ENCODE data around the gene ANKRD39. TPM values are rescaled to one million over a fixed set of nuclear protein-coding genes. Genes with fewer than 3 reads are reported as not detected.

Gene ANKRD39
- total and polyA plus RNA-seq, 2 donors (not counting 1 experiment from before 2014, with no cell fraction given): 5.3 to 5.8 TPM

DNA sequence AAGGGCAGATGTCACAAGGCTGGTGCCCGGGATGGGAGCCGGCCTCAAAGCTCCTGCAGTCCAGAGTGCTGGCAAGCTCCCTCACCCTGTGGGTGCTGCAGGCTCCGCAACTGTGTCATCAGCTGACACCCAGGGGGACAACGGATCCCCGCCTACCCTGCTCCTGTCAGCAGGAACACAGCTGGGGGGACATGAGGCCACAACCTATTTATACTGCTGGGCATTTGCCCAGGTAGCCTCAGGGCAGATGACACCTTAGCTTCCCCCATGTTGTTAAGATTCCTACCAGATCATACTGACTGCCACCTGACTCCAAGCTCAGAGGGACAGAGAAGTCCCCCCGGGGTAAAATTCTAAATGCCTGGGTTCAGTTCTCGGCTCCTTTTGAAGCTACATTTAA, 15.2 kb downstream of the ANKRD39 start:
- no peak overlapping the region for H3K27ac ChIP-seq (ENCODE audit: insufficient read depth, low read length)
- H3K27me3 ChIP-seq (ENCODE audit: control insufficient read depth, insufficient read depth, low read length): no peaks in the 10 kb centered on the region
- H3K4me3 ChIP-seq (replicated peaks in 1 of 4; ENCODE audit: control extremely low read depth in 1 of 4, insufficient read depth in 1 of 4, low read depth in 3 of 4, low read length in 4 of 4): no peak overlapping the region
- H3K4me2 ChIP-seq (ENCODE audit: extremely low read depth, insufficient read depth, low read length): no peak overlapping the region
- H3K4me1 ChIP-seq (ENCODE audit: control insufficient read depth, extremely low read depth, insufficient read depth, low read length): no peaks in the 10 kb centered on the region
- H2AFZ ChIP-seq (ENCODE audit: low read length): no peak overlapping the region
- H3K36me3 ChIP-seq (ENCODE audit: control insufficient read depth, insufficient read depth, low read length): no peaks in the 10 kb centered on the region
- H3K79me2 ChIP-seq (ENCODE audit: control insufficient read depth, insufficient read depth, low read length): no peaks in the 10 kb centered on the region
- no peak for DNase-seq (ENCODE audit: low read depth in 2 of 2)
- H4K20me1 ChIP-seq (ENCODE audit: control insufficient read depth, extremely low read depth, insufficient read depth, low read length): no peaks in the 10 kb centered on the region
- TF ChIP-seq, protein P1, sequence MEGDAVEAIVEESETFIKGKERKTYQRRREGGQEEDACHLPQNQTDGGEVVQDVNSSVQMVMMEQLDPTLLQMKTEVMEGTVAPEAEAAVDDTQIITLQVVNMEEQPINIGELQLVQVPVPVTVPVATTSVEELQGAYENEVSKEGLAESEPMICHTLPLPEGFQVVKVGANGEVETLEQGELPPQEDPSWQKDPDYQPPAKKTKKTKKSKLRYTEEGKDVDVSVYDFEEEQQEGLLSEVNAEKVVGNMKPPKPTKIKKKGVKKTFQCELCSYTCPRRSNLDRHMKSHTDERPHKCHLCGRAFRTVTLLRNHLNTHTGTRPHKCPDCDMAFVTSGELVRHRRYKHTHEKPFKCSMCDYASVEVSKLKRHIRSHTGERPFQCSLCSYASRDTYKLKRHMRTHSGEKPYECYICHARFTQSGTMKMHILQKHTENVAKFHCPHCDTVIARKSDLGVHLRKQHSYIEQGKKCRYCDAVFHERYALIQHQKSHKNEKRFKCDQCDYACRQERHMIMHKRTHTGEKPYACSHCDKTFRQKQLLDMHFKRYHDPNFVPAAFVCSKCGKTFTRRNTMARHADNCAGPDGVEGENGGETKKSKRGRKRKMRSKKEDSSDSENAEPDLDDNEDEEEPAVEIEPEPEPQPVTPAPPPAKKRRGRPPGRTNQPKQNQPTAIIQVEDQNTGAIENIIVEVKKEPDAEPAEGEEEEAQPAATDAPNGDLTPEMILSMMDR (conservative IDR thresholded peaks at IDR 0.05 in 1 of 2, IDR thresholded peaks at IDR 0.05 in 1 of 2; ENCODE audit: low read depth in 1 of 2, low read length in 2 of 2): no peak
- TF ChIP-seq EZH2 (IDR thresholded peaks at IDR 0.05; ENCODE audit: low read length, missing control alignments): no peak
- no peak overlapping the region for H3K9ac ChIP-seq (ENCODE audit: insufficient read depth, low read length)
- no peaks in the 10 kb centered on the region for H3K9me3 ChIP-seq (ENCODE audit: control insufficient read depth, insufficient read depth, low read depth, low read length)

DNA sequence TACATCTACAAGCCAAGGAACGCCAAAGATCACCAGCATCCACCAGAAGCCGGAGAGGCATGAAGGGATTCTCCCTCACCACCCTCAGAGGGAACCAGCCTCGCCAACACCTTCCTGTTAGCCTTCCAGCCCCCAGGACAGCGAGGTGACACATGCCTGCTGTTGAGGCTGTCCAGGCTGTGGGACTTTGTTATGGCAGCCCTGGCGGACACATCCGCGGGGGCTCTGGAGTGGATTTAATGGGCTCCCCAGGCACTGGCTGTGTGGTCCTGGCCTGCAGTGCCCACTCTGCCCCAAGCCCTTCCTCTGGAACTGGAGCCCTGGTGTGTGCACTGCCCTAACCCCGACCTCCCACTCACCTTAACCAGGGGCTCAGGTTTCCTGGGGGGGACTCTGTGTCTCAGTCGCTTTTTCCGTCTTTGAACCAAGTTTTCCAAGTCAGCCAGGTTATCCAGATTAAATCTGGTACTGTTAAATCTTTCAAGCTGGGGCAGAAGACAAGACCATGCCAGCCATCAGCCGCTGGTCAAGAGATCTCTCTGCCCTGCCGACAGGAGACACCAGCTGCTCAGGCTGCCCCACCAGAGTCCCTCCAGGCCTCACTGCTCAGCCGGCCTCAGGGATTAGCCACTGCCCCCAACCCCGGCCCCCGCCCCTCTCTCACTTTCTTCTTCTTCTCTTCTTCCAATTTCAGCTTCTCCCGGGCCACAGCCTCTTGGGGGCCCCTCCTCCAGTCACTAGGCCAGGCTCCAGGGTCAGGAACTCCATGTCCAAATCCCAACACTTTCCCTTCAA, 15.9 kb downstream of the ANKRD39 start:
- no peaks in the 10 kb centered on the region for H4K20me1 ChIP-seq (ENCODE audit: control insufficient read depth, extremely low read depth, insufficient read depth, low read length)
- H3K27ac ChIP-seq (ENCODE audit: insufficient read depth, low read length): no peak overlapping the region
- DNase-seq (ENCODE audit: low read depth in 2 of 2): no peak
- no peak overlapping the region for H3K4me3 ChIP-seq (replicated peaks in 1 of 4; ENCODE audit: control extremely low read depth in 1 of 4, insufficient read depth in 1 of 4, low read depth in 3 of 4, low read length in 4 of 4)
- no peaks in the 10 kb centered on the region for H3K9me3 ChIP-seq (ENCODE audit: control insufficient read depth, insufficient read depth, low read depth, low read length)
- H3K4me2 ChIP-seq (ENCODE audit: extremely low read depth, insufficient read depth, low read length): no peak overlapping the region
- TF ChIP-seq EZH2 (IDR thresholded peaks at IDR 0.05; ENCODE audit: low read length, missing control alignments): no peak
- TF ChIP-seq, protein P1 (conservative IDR thresholded peaks at IDR 0.05 in 1 of 2, IDR thresholded peaks at IDR 0.05 in 1 of 2; ENCODE audit: low read depth in 1 of 2, low read length in 2 of 2): no peak
- H3K27me3 ChIP-seq (ENCODE audit: control insufficient read depth, insufficient read depth, low read length): no peaks in the 10 kb centered on the region
- H2AFZ ChIP-seq (ENCODE audit: low read length): no peak overlapping the region
- H3K9ac ChIP-seq (ENCODE audit: insufficient read depth, low read length): no peak overlapping the region
- H3K4me1 ChIP-seq (ENCODE audit: control insufficient read depth, extremely low read depth, insufficient read depth, low read length): no peaks in the 10 kb centered on the region
- no peaks in the 10 kb centered on the region for H3K79me2 ChIP-seq (ENCODE audit: control insufficient read depth, insufficient read depth, low read length)
- no peaks in the 10 kb centered on the region for H3K36me3 ChIP-seq (ENCODE audit: control insufficient read depth, insufficient read depth, low read length)

DNA sequence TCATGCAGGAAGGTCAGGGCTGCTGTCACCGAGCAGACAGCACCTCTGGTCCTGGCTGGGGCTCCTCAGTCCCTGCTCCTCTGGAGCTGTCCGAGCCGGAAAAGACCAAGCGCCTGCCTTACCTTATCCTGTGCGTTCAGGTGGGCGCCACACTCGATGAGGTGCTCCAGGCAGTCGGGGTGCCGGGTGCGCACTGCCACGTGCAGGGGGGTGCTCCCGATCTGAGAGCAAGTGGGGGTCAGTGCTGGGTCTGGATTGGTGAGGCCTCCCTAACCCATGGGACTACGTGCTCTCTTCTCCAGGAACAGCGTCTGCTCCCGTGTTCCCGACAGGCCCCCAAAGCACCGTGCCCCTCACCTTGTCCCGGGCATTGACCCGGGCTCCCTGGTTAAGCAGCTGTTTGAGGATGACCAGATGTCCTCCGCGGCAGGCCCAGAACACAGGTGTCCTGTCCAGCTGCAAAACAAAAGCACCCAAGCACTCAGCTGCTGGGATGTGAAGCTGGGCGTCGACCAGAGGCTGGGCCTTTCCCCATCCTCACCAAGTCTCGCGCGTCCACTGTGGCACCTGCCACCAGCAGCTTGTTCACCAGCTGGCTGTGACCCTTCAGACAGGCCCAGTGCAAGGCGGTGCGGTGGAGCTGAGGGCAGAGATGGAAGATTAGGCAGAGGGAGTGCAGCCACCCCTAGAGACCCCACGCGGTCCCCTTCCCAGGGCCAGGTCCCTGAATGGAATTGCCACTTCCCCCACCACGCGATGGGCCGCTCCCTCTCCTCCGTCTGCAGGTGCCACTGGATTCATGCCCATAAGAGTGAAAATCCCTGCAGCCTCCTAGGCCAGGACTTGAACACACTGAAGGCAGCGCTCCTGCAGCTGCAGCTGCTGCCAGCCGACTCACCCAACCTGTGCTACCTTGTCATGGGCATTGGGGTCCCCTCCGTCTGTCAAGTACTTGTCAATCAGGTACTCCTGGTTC, 17.7 kb downstream of the ANKRD39 start:
- H3K4me2 ChIP-seq (ENCODE audit: extremely low read depth, insufficient read depth, low read length): no peak overlapping the region
- DNase-seq (ENCODE audit: low read depth in 2 of 2): no peak
- no peaks in the 10 kb centered on the region for H4K20me1 ChIP-seq (ENCODE audit: control insufficient read depth, extremely low read depth, insufficient read depth, low read length)
- no peak overlapping the region for H3K27ac ChIP-seq (ENCODE audit: insufficient read depth, low read length)
- no peaks in the 10 kb centered on the region for H3K36me3 ChIP-seq (ENCODE audit: control insufficient read depth, insufficient read depth, low read length)
- no peaks in the 10 kb centered on the region for H3K4me1 ChIP-seq (ENCODE audit: control insufficient read depth, extremely low read depth, insufficient read depth, low read length)
- no peak overlapping the region for H3K4me3 ChIP-seq (replicated peaks in 1 of 4; ENCODE audit: control extremely low read depth in 1 of 4, insufficient read depth in 1 of 4, low read depth in 3 of 4, low read length in 4 of 4)
- no peaks in the 10 kb centered on the region for H3K27me3 ChIP-seq (ENCODE audit: control insufficient read depth, insufficient read depth, low read length)
- no peaks in the 10 kb centered on the region for H3K79me2 ChIP-seq (ENCODE audit: control insufficient read depth, insufficient read depth, low read length)
- no peak overlapping the region for H2AFZ ChIP-seq (ENCODE audit: low read length)
- no peak overlapping the region for H3K9ac ChIP-seq (ENCODE audit: insufficient read depth, low read length)
- no peaks in the 10 kb centered on the region for H3K9me3 ChIP-seq (ENCODE audit: control insufficient read depth, insufficient read depth, low read depth, low read length)
- no peak for TF ChIP-seq EZH2 (IDR thresholded peaks at IDR 0.05; ENCODE audit: low read length, missing control alignments)
- TF ChIP-seq, protein P1 (conservative IDR thresholded peaks at IDR 0.05 in 1 of 2, IDR thresholded peaks at IDR 0.05 in 1 of 2; ENCODE audit: low read depth in 1 of 2, low read length in 2 of 2): no peak

Measured in fibroblast of lung (primary cell).